ENCODE measurements around the gene MAP1B. TPM values are rescaled to one million over a fixed set of nuclear protein-coding genes. Genes with fewer than 3 reads are reported as not detected.
A peak's percentile ranks its signal among the peaks of the same experiment; 100 is the strongest.
"Not testable (repeated sequence)": the region's sequence is repeated elsewhere in the genome, so short reads cannot be mapped to it uniquely, and the experiment has no call there.

Gene MAP1B
- polyA plus RNA-seq, 3 donors, result 13.3 to 16.2 (median 15.1) TPM

- no peak for DNase-seq
These were observed 53.1 kb downstream of the MAP1B start for GRCh38 chr5:72160329-72160728.

- DNase-seq, result no peak
These were observed 53.7 kb downstream of the MAP1B start for GRCh38 chr5:72160959-72161358.

- no peak for DNase-seq
These were observed 54.7 kb downstream of the MAP1B start for GRCh38 chr5:72161951-72162350.

- DNase-seq, result no peak
These were observed 56.2 kb downstream of the MAP1B start for GRCh38 chr5:72163349-72163983.

GRCh38 chr5:72166070-72166979 lies 59.0 kb downstream of the MAP1B start:
- DNase-seq, result peak; percentile 55

- DNase-seq, result no peak
These were observed 60.0 kb downstream of the MAP1B start for GRCh38 chr5:72167257-72167656.

GRCh38 chr5:72167804-72168203 lies 60.5 kb downstream of the MAP1B start:
- DNase-seq, result no peak

GRCh38 chr5:72170101-72170500 lies 62.8 kb downstream of the MAP1B start:
- DNase-seq, result no peak

GRCh38 chr5:72171181-72171580 lies 63.9 kb downstream of the MAP1B start:
- not testable (repeated sequence) for DNase-seq

GRCh38 chr5:72171667-72172066 lies 64.4 kb downstream of the MAP1B start:
- no peak for DNase-seq

- DNase-seq, result no peak
These were observed 65.5 kb downstream of the MAP1B start for GRCh38 chr5:72172786-72173185.

- DNase-seq, result no peak
These were observed 70.3 kb downstream of the MAP1B start for GRCh38 chr5:72177538-72177937.

- no peak for DNase-seq
These were observed 71.9 kb downstream of the MAP1B start for GRCh38 chr5:72179028-72179815.

- no peak for DNase-seq
These were observed 72.7 kb downstream of the MAP1B start for GRCh38 chr5:72179816-72180440.

GRCh38 chr5:72180925-72181324 lies 73.7 kb downstream of the MAP1B start:
- no peak for DNase-seq

GRCh38 chr5:72182686-72183085 lies 75.4 kb downstream of the MAP1B start:
- no peak for DNase-seq

GRCh38 chr5:72183101-72183520 lies 75.8 kb downstream of the MAP1B start:
- DNase-seq, result no peak

GRCh38 chr5:72184408-72184807 lies 77.1 kb downstream of the MAP1B start:
- no peak for DNase-seq

- DNase-seq, result no peak
These were observed 78.4 kb downstream of the MAP1B start for GRCh38 chr5:72185496-72186329.

GRCh38 chr5:72187388-72188075 lies 80.3 kb downstream of the MAP1B start:
- no peak for DNase-seq

Measured in renal pelvis (tissue), 4 donors.